ENCODE results near the gene ZNF354B. TPM values are rescaled to one million over a fixed set of nuclear protein-coding genes. Genes with fewer than 3 reads are reported as not detected.
"Not testable (repeated sequence)": the region's sequence is repeated elsewhere in the genome, so short reads cannot be mapped to it uniquely, and the experiment has no call there.

Gene ZNF354B
- 11.5 and 12.1 TPM in 2 replicates for total RNA-seq (2014; rRNA removed; shearing (Covaris generic))
- 21.2 and 42.8 TPM in 2 replicates for polyA plus RNA-seq (2014; cell fraction: nucleus; rRNA removed)

GRCh38 chr5:178859625-178860521 is at the start of gene ZNF354B:
Gene ZNF354B, plus strand, starts transcription at chr5:178859953. Its CDS starts 1,095 bp downstream, at chr5:178861048.
- DNase-seq (ENCODE audit: extremely low read depth, low read depth) = peak; percentile 88

GRCh38 chr5:178817506-178817905 is 42.2 kb upstream of the ZNF354B start:
- no peak for DNase-seq (ENCODE audit: extremely low read depth, low read depth)

- no peak for DNase-seq (ENCODE audit: extremely low read depth, low read depth)
Observed at GRCh38 chr5:178818094-178818493, 41.7 kb upstream of the ZNF354B start.

- DNase-seq (ENCODE audit: extremely low read depth, low read depth) = no peak
Observed at GRCh38 chr5:178820001-178820400, 39.8 kb upstream of the ZNF354B start.

- DNase-seq (ENCODE audit: extremely low read depth, low read depth) = no peak
Observed at GRCh38 chr5:178825444-178825843, 34.3 kb upstream of the ZNF354B start.

GRCh38 chr5:178826216-178826615 is 33.5 kb upstream of the ZNF354B start:
- DNase-seq (ENCODE audit: extremely low read depth, low read depth) = no peak

GRCh38 chr5:178827636-178828035 is 32.1 kb upstream of the ZNF354B start:
- DNase-seq (ENCODE audit: extremely low read depth, low read depth) = no peak

GRCh38 chr5:178831049-178831448 is 28.7 kb upstream of the ZNF354B start:
- no peak for DNase-seq (ENCODE audit: extremely low read depth, low read depth)

GRCh38 chr5:178832618-178833201 is 27.0 kb upstream of the ZNF354B start:
- DNase-seq (ENCODE audit: extremely low read depth, low read depth) = no peak

- DNase-seq (ENCODE audit: extremely low read depth, low read depth) = no peak
Observed at GRCh38 chr5:178836628-178837027, 23.1 kb upstream of the ZNF354B start.

GRCh38 chr5:178838695-178839318 is 20.9 kb upstream of the ZNF354B start:
- not testable (repeated sequence) for DNase-seq (ENCODE audit: extremely low read depth, low read depth)

GRCh38 chr5:178839319-178839704 is 20.4 kb upstream of the ZNF354B start:
- DNase-seq (ENCODE audit: extremely low read depth, low read depth) = no peak

- DNase-seq (ENCODE audit: extremely low read depth, low read depth) = not testable (repeated sequence)
Observed at GRCh38 chr5:178840399-178840798, 19.4 kb upstream of the ZNF354B start.

GRCh38 chr5:178849316-178849715 is 10.4 kb upstream of the ZNF354B start:
- no peak for DNase-seq (ENCODE audit: extremely low read depth, low read depth)

- DNase-seq (ENCODE audit: extremely low read depth, low read depth) = no peak
Observed at GRCh38 chr5:178851951-178852350, 7.8 kb upstream of the ZNF354B start.

GRCh38 chr5:178854284-178854683 is 5.5 kb upstream of the ZNF354B start:
- no peak for DNase-seq (ENCODE audit: extremely low read depth, low read depth)

GRCh38 chr5:178860615-178861014 is 862 bp downstream of the ZNF354B start:
- not testable (repeated sequence) for DNase-seq (ENCODE audit: extremely low read depth, low read depth)

GRCh38 chr5:178861627-178862026 is 1.9 kb downstream of the ZNF354B start:
- no peak for DNase-seq (ENCODE audit: extremely low read depth, low read depth)

GRCh38 chr5:178866946-178867345 is 7.2 kb downstream of the ZNF354B start:
- DNase-seq (ENCODE audit: extremely low read depth, low read depth) = no peak

GRCh38 chr5:178869577-178869976 is 9.8 kb downstream of the ZNF354B start:
- DNase-seq (ENCODE audit: extremely low read depth, low read depth) = no peak

GRCh38 chr5:178870411-178870810 is 10.7 kb downstream of the ZNF354B start:
- DNase-seq (ENCODE audit: extremely low read depth, low read depth) = no peak

Measured in NCI-H460 (cell line).